T1000 (cell line): ENCODE measurements around the gene SIRPB2.

Source experiments
- DNase-seq: peaks from one replicate; lab custom pipeline; 2025; ENCODE audit warnings: mixed read lengths; lab: John Stamatoyannopoulos, UW

Gene SIRPB2

DNA sequence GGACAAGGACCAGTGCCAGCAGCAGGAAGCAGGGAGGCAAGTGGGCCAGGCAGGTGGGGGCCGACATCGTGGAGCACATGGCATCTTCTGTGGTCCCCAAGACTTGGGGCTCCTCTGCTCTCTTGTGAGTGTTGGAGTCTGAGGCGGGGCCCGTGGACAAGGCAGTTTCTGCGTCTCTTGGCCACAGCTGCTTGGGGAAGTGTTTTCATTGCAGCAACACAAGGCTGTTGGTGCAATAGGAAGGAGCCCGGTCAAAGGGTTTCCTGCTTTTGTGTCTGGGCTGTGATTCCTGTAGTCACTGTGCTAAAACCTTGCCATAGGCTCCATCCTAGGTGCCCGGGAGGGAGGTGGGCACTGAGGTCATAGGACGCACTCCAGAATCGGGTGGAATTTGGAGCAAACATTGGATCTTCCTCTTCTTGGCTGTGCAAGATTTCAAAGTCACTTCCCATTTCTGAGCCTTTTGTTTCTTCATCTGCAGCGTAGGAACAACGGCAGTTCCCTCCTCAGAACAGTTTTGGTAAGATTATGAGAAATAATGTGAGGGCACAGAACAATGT lies at the start of gene SIRPB2:
TSS of gene SIRPB2 (minus strand) at position 140 of the 560 bp plus-strand sequence. CDS start at position 79, 61 bp downstream.
- DNase-seq = no peak

DNA sequence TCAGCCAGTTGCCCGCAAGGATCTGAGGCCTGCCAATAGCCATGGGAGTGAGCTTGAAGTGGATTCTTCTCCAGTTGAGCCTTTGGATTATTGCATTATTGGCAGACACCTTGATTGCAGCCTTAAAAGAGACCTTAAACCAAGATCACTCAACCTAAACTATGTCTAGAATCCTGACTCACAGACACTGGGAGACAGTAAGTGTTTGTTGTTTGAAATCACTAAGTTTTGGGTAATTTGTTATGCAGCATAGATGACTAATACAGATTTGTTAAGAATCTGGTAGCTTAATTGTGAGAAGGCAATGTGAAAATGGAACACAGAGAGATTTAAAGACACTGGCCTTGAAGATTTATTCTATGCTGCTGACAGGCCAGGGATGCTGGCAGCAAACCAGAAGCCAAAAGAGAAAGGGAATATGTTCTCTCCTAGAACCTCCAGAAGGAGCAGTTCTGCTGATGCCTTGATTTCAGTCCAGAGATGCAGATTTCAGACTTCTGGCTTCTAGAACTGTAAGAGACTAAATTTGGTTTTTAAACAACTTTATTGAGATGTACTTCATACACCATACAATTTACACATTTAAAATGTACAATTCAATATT lies 48.7 kb upstream of the SIRPB2 start:
- no peak for DNase-seq

DNA sequence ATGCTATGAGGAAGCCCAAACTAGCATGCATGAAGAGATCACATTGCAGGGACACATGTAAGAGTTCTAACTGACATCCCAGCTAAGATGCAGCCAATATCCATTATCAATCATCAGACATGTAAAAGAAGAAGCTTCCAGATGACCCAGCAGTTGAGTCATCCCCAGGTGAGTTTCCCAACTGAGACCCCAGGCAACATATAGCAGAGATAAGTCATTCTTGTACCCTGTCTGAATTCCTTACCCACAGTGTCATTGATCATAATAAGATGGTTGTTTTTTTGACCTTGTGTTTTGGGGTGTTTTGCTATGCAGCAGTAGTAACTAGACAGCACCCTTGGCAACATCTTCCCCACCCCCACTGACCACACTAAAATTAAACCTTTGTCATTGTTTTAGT lies 47.4 kb upstream of the SIRPB2 start:
- no peak for DNase-seq

DNA sequence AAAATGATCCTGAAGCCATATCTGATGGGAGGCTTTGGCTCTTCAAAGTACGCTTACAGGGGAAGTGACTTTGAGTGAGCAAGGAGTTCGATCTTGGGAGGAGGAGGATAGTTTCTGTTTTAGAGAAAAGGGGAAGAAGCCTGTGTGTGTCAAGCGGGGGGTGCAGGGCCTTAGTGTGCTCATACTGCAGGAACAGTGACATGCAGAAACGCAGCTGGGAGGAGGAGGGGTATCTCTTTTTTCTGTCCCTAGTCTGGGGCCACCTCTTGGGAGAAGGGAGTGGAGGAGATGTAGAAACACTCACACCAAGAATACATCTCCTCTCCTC lies 46.5 kb upstream of the SIRPB2 start:
- no peak for DNase-seq

DNA sequence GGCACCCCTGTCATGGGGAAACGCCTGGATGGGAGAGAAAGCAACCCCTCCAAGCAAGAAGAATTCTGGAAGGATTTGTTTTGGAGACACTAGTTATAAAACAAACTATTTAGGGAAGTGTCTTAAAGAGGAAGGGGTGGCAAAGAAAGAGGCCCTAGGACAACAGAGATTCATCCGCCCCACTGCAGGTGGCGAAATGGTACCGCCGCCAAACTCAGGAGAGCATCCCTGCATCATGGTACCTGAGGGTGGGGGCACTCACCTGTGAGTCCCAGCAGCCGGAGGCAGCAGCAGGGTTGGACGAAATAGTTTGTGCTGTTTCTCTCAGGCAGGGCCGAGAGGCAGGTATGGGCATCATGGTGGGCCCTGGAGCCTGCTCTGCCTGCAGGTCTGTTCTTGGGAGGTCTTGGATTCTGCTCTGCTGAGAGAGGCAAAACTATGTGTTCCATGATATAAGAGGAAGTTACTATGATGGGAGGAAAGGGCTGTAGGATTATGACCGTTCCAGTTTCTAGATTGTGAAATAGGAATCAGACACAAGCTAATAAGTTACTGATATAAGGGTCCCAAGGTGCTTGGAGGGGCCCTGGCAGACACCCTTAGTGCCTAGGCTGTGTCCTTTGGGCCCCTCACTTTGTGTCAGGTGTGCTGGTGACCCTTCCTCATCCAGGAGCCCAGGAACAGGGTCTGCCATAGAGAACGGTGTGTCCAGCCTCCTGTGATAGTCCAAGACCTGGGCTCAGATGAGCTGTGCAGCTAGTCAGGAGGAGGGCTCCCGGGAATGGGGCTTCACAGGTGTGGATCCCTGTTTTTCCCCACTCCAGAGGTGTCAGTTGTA lies 45.9 kb upstream of the SIRPB2 start:
- DNase-seq = no peak

DNA sequence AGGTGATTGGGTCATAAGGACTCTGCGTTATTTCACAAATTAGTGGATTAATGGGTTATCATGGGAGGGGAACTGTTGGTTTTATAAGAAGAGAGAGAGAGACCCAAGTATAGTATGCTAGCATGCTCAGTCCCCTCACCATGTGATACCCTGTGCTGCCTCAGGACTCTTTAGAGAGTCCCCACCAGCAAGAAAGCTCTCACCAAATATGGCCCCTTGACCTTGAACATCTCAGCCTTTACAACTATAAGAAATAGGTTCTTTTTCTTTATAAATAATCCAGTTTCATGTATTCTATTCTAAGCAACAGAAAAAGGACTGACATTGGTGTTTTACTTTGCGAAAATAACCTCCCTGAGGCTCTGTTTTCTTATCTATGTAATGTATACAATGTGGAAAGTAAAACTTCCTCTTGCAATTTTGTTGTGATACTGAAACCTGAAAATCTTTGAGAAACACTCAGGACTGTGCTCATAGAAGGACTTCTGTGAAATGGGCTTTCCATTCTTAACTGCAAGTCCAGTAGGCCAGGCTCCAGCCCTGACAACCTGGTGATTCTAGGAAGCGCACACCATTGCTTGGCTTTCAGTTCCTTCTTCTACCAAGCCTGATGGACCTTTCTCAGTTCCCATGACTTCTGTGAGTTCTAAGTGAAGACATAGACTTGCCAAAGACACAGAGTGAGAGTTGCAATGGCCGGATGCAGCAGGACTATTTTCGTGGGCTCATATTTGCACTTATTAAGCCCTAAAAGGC lies 44.4 kb upstream of the SIRPB2 start:
- DNase-seq = no peak

DNA sequence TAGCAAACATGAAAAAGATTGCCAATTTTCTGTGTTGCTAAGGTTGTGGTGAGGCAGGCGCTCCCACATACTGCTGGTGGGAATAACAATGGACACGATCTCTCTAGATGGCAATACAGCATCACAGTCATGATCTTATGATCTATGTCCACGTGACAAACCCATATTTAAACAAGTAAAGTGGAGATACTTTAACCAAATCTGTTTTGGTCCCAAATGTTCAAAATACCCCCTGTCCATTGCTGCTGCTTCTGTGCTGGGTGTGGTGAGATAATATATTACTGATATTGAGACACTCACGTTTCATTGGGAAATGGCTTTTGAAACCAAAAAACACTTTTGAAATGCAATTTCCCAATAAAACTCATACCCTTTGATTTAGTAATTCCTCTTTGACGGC lies 43.3 kb upstream of the SIRPB2 start:
- no peak for DNase-seq

DNA sequence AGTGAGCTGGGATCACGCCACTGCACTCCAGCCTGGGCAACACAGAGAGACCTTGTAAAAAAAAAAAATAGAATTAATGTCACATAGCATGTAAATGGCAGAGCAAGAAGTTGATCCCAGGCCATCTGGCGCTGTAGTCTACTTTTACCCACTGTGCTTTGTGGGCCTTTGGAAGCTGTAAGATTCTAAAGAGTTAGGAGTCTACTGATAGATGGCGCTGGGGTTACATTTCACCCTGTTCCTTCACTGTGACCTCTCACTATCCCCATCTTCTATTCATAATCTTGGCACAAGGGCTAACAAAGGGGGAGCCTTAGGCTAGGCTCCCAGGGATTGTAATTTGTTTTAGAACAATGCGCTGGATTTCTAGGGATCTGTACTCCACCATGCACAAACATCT lies 41.8 kb upstream of the SIRPB2 start:
- DNase-seq = no peak

DNA sequence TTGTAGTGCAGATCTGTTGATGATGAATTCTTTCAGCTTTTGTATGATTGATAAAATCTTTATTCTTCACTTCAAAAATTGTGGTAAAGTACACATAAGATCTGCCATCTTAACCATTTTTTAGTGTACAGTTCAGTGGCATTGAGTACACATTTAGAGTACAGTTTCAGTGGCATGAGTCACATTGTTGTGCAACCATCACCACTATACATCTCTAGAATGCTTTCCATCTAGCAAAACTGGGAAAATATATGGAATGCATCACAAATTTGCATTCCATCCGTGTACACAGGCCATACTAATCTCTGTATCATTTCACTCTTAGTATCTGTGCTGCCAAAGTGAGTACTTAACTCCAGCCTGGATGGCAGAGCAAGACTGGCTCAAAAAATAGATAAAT lies 37.6 kb upstream of the SIRPB2 start:
- DNase-seq = no peak

DNA sequence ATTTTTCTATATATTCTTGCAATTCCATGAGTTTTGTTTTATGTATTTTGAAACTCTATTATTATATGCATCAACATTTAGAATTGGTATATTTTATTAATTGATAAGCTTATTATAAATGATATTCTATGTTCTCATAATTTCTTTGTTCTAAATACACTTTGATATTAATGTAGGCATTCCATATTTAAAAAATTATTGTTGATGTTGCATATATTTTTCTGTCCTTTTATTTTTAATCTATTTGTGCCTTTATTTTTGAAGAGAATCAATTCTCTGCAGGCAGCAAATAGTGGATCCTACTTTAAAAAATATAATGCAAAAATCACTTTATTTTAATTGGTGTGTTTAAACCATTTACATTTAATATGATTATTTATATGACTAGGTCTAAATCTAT lies 36.7 kb upstream of the SIRPB2 start:
- no peak for DNase-seq

DNA sequence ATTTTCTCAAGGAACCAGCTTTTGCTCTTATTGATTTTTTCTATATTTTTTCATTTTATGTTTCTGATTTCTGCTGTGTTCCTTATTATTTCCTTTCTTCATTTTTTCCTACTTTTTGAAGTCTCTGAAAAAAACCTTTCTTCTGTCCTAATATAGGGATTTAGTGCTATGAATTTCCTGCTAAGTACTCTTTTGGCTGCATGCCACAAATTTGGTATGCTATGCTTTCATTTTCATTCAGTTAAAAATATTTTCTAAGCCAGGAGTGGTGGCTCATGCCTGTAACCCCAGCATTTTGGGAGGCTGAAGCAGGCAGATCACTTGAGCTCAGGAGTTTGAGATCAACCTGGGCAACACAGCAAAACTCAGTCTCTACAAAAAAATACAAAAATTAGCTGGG lies 35.7 kb upstream of the SIRPB2 start:
- DNase-seq = no peak

DNA sequence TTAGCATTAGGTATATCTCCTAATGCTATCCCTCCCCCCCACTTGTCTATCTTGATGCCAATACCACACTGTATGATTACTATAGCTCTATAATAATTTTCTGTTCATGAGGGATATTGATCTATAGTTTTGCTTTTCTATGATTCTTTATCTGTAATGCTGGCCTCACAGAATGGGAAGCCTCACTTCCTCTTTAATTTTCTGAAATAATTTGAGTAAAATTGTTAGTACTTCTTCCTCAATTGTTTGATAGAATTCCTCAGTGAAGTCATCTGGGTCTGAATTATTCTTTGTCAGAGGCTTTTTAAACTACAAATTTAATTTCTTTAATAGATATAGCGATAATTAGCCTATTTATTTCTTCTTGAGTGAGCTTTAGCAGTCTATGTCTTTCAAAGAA lies 35.1 kb upstream of the SIRPB2 start:
- DNase-seq = no peak

DNA sequence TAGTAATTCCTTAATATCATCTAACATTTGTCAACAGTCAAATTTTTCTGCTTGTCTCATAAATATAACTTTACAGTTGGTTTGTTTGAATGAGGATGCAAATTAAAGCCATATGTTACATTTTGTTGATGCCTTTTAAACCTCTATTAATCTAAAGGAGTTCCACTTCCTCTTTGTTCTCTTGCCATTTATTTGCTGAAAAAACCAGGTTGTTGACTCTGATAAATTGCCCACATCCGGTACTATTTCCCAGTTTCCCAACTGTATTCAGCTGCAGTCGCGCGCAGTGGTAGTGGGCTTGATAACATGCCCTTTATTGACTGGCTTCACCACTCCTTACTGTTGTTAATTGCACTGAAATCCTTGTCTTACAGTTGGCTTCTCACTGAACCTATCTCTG lies 32.8 kb upstream of the SIRPB2 start:
- DNase-seq = no peak

DNA sequence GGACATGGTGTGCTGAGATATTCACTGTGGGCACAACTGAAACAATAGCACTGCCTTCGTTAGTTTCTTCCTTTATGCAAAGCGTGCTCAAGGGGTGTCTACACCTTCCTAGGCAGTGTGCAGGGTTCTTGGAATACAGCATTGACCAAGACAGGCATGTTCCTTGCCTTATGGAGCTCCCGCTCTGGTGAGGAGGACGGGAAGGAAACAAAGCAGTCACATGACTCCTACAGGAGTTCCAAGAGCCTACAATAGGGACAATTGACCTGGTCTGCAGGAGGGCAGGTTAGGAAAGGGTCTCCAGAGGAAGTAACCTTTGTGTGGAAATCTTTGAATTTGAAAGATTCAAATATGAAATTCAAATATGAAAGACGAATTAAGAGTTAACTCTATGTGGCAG lies 25.8 kb upstream of the SIRPB2 start:
- DNase-seq = no peak

DNA sequence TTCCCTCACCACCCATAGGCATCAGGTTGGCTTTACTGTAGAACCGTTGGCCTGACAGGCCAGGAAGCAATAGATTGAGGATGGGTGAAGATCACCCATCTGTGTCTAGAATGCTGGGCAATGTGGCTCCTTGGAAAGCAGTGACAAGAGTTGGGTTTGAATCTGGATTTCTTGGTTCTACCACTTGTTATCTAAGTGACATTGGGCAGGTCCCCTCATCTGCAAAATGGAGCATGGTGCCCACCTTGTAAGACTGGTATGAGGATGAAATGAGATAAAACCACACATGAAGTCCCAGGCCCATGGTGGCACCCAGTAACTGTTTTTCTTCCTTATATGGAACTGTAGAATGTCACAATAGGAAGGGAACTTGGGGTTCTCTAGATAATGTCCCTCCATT lies 22.6 kb upstream of the SIRPB2 start:
- DNase-seq = no peak

DNA sequence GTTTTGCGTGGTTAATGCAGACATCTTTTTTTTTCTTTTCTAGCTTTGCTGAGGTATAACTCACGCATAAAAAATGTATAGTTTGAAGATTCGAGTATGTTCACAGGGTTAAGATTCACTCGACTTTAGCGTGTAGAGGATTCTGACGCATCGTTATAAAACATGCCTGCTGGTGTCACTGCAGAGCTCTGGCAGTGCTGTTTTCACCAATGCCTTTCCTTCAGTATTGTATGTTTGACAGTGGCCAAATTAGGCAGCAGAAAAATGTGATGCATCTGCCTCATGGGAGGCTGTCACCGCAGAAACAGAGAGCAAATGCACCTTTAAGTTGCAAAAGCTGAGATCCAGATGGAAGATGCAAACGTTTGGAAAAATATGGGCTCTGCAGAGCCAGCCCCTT lies 18.0 kb upstream of the SIRPB2 start:
- DNase-seq = no peak

DNA sequence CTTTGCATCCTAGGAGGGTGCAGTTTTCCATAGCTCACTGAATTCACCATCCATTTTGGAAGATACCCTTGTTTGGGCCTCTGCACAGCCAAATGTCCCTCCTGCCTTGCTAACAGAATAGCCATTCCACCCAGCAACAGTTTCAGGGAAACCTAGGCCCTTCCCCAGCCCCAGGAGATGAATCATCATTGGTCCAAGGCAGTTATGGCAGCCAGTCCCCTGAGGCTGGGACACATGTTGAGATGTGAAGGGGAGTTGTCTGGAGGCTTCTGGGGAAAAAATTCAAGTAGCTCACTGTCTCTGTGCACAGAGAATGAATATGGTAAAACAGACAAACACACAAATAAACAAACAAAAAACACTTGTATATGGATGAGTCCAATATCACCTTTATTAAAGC lies 17.4 kb upstream of the SIRPB2 start:
- no peak for DNase-seq

DNA sequence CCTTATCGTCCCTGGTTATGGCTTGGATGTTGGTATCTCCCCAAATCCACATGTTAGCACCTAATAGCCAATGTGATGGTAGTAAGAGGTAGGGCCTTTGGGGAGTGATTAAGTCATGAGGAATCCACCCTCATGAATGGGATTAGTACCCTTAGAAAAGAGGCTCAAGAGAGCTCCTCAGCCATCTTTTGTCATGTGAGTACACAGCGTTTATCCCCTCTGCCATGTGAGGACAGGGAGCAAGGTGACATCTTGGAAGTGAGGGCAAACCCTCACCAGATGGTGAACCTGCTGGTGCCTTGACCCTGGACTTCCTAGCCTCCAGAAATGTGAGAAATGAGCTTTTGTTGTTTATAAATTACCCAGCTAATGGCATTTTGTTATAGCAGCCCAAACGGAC lies 16.1 kb upstream of the SIRPB2 start:
- no peak for DNase-seq

DNA sequence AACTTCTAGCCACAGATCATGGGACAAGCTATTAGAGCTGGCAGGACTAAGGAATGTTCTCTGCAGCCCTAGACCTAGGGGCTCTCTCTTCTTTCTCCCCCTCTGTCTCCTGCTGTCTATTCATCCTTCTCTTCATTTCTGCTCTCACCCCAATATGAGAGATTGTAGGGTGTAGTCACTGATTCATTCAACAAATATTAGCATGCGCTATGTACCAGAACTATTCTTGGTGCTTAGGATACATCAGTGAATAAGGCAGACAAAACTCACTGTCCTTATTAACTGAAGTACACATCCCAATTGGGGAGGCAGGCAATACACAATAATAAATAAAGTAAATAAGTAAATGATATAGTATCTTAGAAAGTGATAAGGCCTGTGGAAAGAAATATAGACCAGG lies 14.7 kb upstream of the SIRPB2 start:
- DNase-seq = no peak

DNA sequence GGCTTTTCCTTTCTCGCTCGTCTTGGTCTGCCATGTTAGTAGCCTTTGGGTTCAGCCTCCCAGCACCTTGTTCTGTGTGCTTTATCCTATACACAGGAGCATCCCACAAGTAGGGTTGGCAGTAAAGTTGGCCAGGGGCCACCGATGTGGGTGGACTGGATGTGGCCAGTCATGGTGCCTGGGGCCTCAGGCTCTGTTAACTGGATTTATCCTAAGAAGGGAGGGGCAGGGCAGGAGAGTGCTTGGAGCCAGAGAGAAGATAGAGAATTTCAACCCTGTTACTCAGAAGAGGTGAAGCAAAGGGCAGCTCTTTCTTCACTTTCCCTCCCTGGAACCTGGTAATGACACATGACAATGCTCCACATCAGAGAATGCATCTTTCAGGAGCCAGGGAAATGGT lies 14.1 kb upstream of the SIRPB2 start:
- DNase-seq = no peak

DNA sequence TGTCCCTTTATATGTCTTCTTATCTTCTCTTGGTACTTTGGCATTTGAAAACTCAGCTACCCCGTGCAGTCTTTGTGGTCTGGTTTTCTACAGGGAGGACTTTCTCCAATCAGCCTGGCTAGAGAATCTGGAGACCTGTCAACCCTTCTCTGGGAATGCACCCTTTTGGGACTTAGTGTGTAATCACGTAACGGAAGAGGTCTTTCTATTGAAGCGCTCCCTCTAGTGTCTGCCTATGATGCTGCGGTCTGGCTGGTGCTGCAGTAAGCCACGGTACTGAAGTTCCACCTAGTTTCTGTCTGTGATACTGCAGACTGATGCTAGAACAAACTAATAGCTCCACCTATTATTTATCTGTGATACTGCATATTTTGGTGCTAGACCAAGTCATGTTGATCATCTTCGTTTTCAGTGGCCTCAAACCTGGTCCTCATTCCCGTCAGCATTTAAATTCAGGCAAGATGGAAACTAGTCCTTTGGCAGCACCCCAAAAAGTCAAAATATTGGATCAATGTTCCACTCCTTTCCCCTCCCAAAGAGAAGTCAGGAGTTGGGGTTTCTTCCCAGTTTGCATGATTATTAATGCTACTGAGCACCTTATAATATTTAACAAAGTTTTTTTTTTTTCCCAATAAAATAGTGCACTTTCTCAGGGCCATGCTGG lies 12.5 kb upstream of the SIRPB2 start:
- peak; percentile 55 for DNase-seq

DNA sequence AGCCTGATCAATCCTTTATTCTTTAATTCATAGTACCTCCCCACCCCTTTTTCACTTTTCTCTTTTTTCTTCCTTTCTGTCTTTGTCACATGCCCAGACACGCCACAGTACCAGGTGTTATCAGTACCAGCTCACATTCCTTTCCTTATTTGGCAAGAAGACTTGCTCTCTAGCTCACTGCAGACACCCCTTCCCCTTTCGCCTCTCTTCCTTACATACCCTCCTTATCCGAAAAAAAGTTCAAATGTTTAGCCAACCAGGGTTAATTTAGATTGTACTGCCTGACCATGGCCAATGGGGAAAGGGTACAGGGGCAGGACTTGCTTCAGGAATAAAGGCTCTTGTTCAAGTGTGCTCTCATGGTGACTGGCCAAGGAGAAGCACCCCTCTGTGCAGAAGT lies 9.3 kb upstream of the SIRPB2 start:
- DNase-seq = no peak
